NK-92 (cell line): Measurements from ENCODE around the gene CPT1A.
"Not testable (repeated sequence)": the region's sequence is repeated elsewhere in the genome, so short reads cannot be mapped to it uniquely, and the experiment has no call there.

ENCODE experiments used
- DNase-seq: peaks from one replicate; lab custom pipeline; 2025; ENCODE audit not compliant: unreplicated experiment; lab: John Stamatoyannopoulos, UW

Gene CPT1A

GRCh38 chr11:68841718-68842426, at the start of gene CPT1A:
TSS of gene CPT1A (minus strand) at chr11:68841916. CDS start at chr11:68815474, 26,442 bp downstream.
- DNase-seq, result no peak

- DNase-seq, result no peak
Observed at GRCh38 chr11:68890490-68891231, 48.9 kb upstream of the CPT1A start.

GRCh38 chr11:68889948-68890446, 48.3 kb upstream of the CPT1A start:
- DNase-seq, result no peak

GRCh38 chr11:68884827-68885226, 43.1 kb upstream of the CPT1A start:
- DNase-seq, result not testable (repeated sequence)

GRCh38 chr11:68882391-68882790, 40.7 kb upstream of the CPT1A start:
- DNase-seq, result no peak

- DNase-seq, result no peak
Observed at GRCh38 chr11:68881320-68881719, 39.6 kb upstream of the CPT1A start.

GRCh38 chr11:68880851-68881250, 39.1 kb upstream of the CPT1A start:
- DNase-seq, result no peak

- no peak for DNase-seq
Observed at GRCh38 chr11:68878022-68878421, 36.3 kb upstream of the CPT1A start.

GRCh38 chr11:68872216-68873003, 30.7 kb upstream of the CPT1A start:
- DNase-seq, result no peak

GRCh38 chr11:68870470-68870869, 28.8 kb upstream of the CPT1A start:
- no peak for DNase-seq

GRCh38 chr11:68868221-68868835, 26.6 kb upstream of the CPT1A start:
- DNase-seq, result no peak

- no peak for DNase-seq
Observed at GRCh38 chr11:68867066-68867465, 25.4 kb upstream of the CPT1A start.

GRCh38 chr11:68865241-68865640, 23.5 kb upstream of the CPT1A start:
- DNase-seq, result no peak

- no peak for DNase-seq
Observed at GRCh38 chr11:68863553-68864265, 22.0 kb upstream of the CPT1A start.

GRCh38 chr11:68862421-68862820, 20.7 kb upstream of the CPT1A start:
- DNase-seq, result no peak

- no peak for DNase-seq
Observed at GRCh38 chr11:68859123-68859522, 17.4 kb upstream of the CPT1A start.

- DNase-seq, result no peak
Observed at GRCh38 chr11:68857037-68857586, 15.4 kb upstream of the CPT1A start.

GRCh38 chr11:68856425-68857030, 14.8 kb upstream of the CPT1A start:
- DNase-seq, result not testable (repeated sequence)

- no peak for DNase-seq
Observed at GRCh38 chr11:68855205-68855981, 13.7 kb upstream of the CPT1A start.
